NT2/D1 (cell line): ENCODE measurements around the gene CBR4.

Experiments used
- DNase-seq: peaks from one replicate; pipeline ENCODE4 v3.0.0-alpha.2; 2011; ENCODE audit warnings: low read depth, low spot score
- H3K27me3 ChIP-seq: 2 replicates; pipeline ENCODE4 v1.6.0; 2011; ENCODE audit warnings: mild to moderate bottlenecking; ENCODE audit not compliant: insufficient read length, insufficient read depth
- H3K36me3 ChIP-seq: 2 replicates; pipeline ENCODE4 v1.6.1; 2011; ENCODE audit warnings: mild to moderate bottlenecking, low read length, mixed read lengths; ENCODE audit not compliant: insufficient read depth, insufficient read length
- H3K4me1 ChIP-seq: 2 replicates; pipeline ENCODE4 v1.5.1; 2011; ENCODE audit not compliant: insufficient read depth, insufficient read length
- H3K4me3 ChIP-seq: 2 replicates; pipeline ENCODE4 v1.5.1; 2011; ENCODE audit warnings: low read depth; ENCODE audit not compliant: insufficient read length
- H3K9ac ChIP-seq: 2 replicates; pipeline ENCODE4 v1.6.0; 2011; ENCODE audit warnings: low read depth; ENCODE audit not compliant: insufficient read length
- H3K9me3 ChIP-seq: 2 replicates; pipeline ENCODE4 v1.5.1; 2011; ENCODE audit warnings: mild to moderate bottlenecking, low read length; ENCODE audit not compliant: insufficient read depth
- SUZ12 ChIP-seq: IDR thresholded peaks from 2 replicates; pipeline ENCODE4 v1.6.1; 2011; ENCODE audit not compliant: insufficient read length, insufficient read depth; ENCODE audit errors: extremely low read depth
- YY1 ChIP-seq: IDR thresholded peaks from 2 replicates; pipeline ENCODE4 v1.6.1; 2011; ENCODE audit not compliant: insufficient read length, insufficient read depth
- ZNF274 ChIP-seq: IDR thresholded peaks from 2 replicates; pipeline ENCODE4 v1.6.1; 2011; ENCODE audit warnings: mild to moderate bottlenecking, low read depth, low read length

CBR4 gene

DNA sequence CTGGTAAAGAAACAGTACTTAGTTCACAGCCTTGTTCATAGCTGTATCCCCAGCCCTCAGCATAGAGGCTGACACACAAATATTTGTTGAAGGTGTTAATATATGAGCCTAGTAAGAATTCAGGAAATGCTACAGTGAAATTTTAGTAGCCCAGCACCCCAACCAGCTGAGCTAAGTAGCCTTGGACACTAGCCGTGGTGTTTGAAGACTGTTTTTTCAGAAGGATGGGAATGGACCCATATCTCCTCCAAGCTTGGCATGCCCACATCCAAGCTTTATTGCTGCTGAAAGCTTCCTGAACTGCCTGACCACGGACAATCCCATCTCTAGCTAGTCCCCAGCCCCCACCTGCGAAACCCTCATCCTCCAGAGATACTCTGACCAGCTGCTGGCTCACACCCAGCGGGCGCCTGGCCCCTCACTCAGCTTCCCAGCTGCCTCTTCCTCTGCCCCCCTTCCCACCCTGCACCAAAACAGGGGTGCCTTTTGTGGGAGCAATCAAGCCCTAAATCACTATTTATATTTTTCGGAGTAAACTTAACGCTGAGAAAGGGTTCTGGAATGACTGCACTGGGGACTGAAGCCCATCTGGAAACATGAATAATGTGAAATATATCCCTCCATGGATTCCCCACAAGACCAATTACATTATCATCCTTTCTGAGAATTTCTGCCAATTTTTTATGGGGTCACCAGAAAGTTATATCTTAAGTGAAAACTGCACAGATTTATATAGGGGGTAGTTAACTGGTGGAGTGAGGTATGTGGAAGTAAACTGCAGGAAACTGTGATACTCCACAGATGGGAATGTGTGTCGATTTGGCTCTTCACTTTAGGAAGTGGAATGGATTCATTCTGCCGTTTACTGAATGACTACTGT is 41.1 kb upstream of the CBR4 start:
- TF ChIP-seq SUZ12: no peak
- TF ChIP-seq ZNF274: no peak
- TF ChIP-seq YY1: no peak
- no peak overlapping the region for H3K4me3 ChIP-seq

DNA sequence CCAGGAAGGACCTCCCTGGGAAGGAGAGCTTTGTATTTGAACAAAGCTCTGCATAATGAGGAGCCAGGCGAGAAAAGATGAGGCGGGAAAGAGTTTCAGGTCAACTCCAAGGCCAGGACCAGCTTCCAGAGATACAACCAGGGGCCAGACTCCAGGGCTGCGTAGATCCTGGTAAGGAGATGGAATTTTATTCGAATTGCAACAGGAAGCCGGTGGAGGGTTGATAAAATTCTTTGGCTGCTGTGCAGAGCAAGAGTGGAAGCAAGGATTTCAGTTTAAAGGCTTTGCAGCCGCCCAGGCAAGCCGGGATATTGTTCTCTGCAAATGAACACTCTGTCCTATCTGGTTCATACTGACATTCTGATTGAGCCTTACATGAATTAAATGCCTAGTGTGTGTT is 40.2 kb upstream of the CBR4 start:
- DNase-seq: no peak
- no peak for TF ChIP-seq YY1
- TF ChIP-seq ZNF274: no peak
- no peak for TF ChIP-seq SUZ12
- Histone ChIP-seq H3K9ac (no peak overlapping the region), H3K9me3 (no peaks in the 10 kb centered on the region), H3K36me3 (no peaks in the 10 kb centered on the region), H3K4me3 (no peak overlapping the region), H3K4me1 (no peaks in the 10 kb centered on the region), H3K27me3 (no peaks in the 10 kb centered on the region)

More for the DNA sequence above, 41.1 kb upstream of the CBR4 start:
- H3K9me3 ChIP-seq: no peaks in the 10 kb centered on the region
- no peak for DNase-seq
- no peaks in the 10 kb centered on the region for H3K27me3 ChIP-seq
- no peaks in the 10 kb centered on the region for H3K4me1 ChIP-seq
- no peak overlapping the region for H3K9ac ChIP-seq
- no peaks in the 10 kb centered on the region for H3K36me3 ChIP-seq

DNA sequence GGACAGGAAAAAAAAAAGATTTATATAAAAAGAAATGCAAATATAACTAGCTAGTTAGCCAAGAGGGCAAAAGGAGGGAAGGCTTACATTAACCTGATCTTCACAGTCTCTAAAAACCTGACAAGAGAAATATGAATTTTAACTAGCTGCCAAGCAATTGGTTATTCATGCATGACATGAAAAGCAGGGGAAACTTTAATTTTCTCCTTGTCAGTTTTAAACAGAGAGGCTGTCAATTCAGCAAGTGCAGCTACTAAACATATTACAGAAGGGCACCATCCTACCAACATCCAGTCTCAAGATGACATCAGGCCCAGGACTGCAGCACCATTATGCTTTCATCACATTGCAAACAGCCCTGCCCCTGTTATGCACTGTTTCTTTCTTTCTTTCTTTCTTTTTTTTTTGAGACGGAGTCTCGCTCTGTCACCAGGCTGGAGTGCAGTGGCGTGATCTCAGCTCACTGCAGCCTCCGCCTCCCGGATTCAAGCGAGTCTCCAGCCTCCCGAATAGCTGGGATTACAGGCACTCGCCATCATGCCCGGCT is 38.9 kb upstream of the CBR4 start:
- Histone ChIP-seq H3K27me3 (no peaks in the 10 kb centered on the region), H3K9ac (no peak overlapping the region), H3K4me1 (no peaks in the 10 kb centered on the region), H3K4me3 (no peak overlapping the region), H3K36me3 (no peaks in the 10 kb centered on the region), H3K9me3 (no peaks in the 10 kb centered on the region)
- DNase-seq: no peak
- no peak for TF ChIP-seq YY1
- TF ChIP-seq SUZ12: no peak
- TF ChIP-seq ZNF274: no peak

DNA sequence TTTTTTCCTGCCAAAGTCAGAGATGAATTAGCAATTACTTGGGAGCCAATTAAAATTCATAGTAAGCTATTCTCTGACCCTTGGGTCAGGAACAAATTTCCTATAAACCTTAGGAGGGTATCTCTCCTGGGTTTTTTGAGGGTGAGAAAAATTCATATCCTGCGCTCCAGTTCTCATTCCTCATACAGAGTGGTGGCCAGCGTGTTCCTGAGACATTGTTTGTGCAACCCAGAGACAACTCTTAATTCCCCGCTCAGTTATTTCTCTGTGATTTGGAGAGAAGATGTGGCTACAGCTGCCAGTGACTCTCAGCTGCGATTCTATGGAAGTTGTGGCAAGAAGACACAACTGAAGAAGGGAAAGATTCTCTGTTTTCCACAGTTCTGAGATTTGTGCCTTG is 37.9 kb upstream of the CBR4 start:
- no peaks in the 10 kb centered on the region for H3K36me3 ChIP-seq
- no peaks in the 10 kb centered on the region for H3K27me3 ChIP-seq
- DNase-seq: no peak
- H3K9ac ChIP-seq: no peak overlapping the region
- no peaks in the 10 kb centered on the region for H3K9me3 ChIP-seq
- TF ChIP-seq YY1 (no peak), ZNF274 (no peak), SUZ12 (no peak)
- no peaks in the 10 kb centered on the region for H3K4me1 ChIP-seq
- H3K4me3 ChIP-seq: no peak overlapping the region

DNA sequence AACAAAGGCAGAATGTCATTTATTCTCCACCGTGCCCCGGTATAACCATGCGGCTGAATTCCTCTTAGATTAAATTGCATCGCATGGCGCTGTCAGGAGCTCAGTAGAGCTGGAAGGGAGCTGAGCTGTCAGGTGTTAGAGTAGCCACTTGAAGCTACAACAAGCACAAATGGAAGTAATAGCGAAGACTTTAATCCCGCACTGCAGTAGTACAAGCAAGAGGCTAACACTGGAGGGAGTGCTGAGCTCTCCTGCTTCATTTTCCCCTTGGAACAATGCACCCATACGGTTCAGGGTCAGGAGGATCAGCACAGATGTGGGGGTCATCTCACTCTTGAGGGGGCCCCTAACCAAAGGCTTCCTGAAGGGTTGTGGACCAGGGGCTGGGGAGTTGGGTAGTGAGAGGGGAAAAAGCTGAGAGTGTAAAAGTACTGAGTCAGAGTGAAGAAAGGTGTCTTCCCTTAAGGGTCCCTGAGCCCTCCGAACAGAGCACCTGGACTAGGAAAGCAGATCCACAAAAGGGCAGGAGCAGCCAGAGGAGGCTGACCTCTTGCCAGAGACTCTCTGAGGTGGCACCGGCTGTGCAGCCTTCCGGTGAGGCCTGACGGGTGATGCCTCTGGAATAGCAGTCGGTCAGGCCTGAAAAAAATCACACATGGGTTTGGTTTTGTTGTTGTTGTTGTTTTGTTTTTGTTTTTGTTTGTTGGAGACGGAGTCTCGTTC is 36.0 kb upstream of the CBR4 start:
- TF ChIP-seq YY1: no peak
- TF ChIP-seq ZNF274: no peak
- no peak for TF ChIP-seq SUZ12
- Histone ChIP-seq H3K9me3 (no peaks in the 10 kb centered on the region), H3K4me1 (no peaks in the 10 kb centered on the region), H3K9ac (no peak overlapping the region), H3K36me3 (no peaks in the 10 kb centered on the region), H3K27me3 (no peaks in the 10 kb centered on the region), H3K4me3 (no peak overlapping the region)
- DNase-seq: no peak

DNA sequence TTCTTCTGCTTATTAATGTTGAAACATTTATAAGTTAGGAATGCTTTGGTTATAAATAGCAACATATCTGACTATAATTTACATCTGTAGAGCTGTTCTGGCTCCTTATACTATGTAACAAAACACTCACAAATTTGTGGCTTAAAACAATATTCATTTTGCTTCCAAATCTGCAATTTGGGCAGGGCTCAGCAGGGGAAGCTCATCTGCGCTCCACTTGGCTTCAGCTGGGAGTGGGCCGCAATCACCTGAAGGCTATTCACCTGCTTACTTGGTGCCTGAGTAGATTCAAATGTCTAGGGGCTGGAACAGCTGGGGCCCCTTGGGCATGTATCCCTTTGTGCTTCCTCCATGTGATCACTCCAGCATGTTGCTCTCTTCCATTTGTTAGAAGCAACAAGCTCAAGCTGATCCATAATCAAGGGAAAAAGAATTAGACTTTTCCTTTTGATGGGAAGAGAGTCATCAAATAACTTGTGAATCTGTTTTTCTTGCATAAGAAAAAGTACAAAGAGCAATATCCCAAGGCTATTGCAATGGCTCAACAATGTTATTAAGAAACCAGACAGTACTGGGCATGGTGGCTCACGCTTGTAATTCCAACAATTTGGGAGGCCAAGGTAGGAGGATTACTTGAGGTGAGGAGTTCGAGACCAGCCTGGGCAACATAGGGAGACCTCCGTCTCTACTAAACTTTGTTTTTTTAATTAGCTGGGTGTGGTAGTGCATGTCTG is 34.8 kb upstream of the CBR4 start:
- H3K4me3 ChIP-seq: no peak overlapping the region
- no peaks in the 10 kb centered on the region for H3K9me3 ChIP-seq
- no peaks in the 10 kb centered on the region for H3K36me3 ChIP-seq
- H3K27me3 ChIP-seq: no peaks in the 10 kb centered on the region
- TF ChIP-seq SUZ12 (no peak), YY1 (no peak), ZNF274 (no peak)
- H3K4me1 ChIP-seq: no peaks in the 10 kb centered on the region
- no peak for DNase-seq
- no peak overlapping the region for H3K9ac ChIP-seq

DNA sequence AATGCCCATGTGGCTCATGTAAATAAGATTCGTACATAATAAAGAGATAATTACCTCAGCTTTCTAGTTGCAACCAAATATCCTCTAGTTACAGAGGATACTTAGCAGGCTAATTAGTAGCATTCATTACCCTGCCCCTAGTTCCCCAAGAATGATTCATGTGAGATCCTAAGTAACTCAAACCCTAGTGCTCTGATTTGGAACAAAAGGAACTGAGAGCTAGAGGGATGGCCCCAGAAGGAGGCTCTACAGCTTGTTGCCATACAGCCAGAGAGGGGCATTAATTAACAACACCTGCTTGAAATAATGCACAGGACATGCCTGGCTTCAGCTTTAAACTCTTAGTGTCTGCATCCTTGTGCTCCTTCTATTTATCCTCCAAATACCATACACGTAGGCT is 32.6 kb upstream of the CBR4 start:
- no peak for DNase-seq
- Histone ChIP-seq H3K27me3 (no peaks in the 10 kb centered on the region), H3K4me3 (no peak overlapping the region), H3K9me3 (no peaks in the 10 kb centered on the region), H3K36me3 (no peaks in the 10 kb centered on the region), H3K4me1 (no peaks in the 10 kb centered on the region), H3K9ac (no peak overlapping the region)
- TF ChIP-seq ZNF274 (no peak), YY1 (no peak), SUZ12 (no peak)
